IPS-NIHi11 (cell line): ENCODE measurements around the gene CALD1.
A peak's percentile ranks its signal among the peaks of the same experiment; 100 is the strongest.

Source experiments
- DNase-seq: peaks from one replicate; pipeline ENCODE4 v3.0.0; 2012; ENCODE audit warnings: mixed read lengths, low spot score

The CALD1 gene

DNA sequence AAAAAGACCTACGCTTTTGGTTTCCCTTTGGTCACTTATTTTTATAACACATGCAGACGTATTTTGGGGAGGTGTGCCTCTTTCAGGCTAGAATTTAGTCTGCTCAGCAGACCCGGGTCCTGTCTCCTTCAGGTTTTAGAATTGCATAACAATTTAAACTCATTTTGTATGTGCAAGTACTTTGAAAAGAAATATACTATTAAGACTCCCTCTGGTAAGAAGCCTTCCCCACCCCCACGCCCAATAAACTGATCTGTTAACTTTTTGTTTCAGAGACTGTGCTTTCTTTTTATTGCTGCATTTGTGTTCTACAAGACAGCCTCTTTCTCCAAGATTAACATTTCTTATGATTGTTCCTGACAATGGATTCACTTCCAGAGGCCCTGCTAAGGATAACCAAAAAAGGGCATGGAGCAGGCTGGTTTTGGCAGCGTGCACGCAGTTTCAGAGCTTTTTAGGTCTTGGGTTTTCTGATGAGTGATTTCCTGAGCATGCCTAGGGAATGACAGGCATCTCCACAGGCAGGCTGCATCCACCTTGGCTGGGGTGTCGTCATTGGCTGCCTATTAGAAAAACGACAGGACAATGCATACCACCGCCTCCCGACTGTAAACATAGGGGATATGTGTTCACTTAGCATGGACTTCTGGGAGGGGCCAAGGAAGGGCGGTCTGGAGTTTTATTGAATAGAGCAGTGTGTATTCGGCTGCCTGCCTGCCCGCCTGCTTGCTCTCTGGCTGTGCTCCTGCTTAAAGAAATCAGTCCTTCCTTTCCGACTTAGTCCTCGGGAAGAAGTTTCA is at the start of gene CALD1:
TSS of gene CALD1 (plus strand) at position 694 of the 800 bp plus-strand sequence. CDS start 88,100 bp downstream, outside the sequence.
- peak; percentile 88 for DNase-seq

- DNase-seq, result no peak
These were observed 49.5 kb upstream of the CALD1 start for GRCh38 chr7:134729895-134730294.

DNA sequence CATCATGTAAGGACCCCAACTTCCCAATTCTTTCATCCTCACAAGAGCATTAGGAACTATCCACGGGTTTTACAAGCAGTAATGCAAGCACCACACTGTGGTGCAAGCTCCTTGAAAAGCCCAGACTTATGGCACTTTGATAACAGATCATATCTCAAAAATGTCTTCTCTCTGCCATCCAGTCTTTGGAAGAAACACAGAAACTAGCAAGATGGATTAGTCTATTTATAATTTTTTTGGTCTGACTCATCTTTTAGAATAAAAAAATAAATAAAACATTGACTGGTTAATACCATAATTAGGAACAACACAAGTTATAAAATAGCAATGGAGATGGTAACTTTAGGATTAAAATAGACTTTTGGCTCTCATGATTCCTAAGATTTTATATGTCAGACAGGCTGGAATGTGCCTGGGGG is 49.0 kb upstream of the CALD1 start:
- no peak for DNase-seq

GRCh38 chr7:134731616-134732015 is 47.8 kb upstream of the CALD1 start:
- no peak for DNase-seq

DNA sequence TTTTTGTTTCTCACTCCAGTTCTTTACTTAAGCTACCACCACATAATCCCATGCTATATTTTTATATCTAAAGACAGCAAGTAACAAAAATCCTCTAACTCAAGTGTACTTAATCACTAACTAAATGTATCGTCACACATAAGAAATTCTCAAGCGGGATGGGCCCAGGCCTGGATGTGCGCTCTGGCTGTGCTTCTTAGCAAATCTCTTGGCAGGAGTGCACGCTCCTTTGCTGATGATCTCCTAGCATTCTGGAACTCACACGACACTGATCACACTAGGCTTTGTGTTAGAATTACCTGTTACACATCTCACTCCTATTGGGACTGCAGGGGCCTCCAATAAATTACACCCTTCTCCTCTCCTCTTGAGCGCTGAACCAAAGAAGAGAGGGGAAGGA is 46.7 kb upstream of the CALD1 start:
- DNase-seq, result no peak

DNA sequence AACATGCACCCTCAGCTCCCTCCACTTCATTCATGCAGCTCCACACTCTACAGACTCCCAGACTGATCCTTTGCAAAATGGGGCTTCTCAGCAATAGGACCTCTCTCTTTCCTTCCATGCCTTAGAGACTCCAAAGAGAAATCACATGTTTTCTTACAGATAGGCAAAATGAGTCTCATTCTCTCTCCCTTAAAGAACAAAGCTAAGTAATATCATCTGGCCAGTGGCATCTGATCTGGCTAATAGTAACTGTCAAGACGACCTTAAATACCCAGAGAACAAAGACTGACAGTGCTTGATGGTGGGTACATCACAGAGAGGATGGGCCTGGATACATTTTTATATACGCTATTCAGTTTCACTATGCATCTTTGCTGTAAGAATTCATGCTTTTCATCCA is 43.1 kb upstream of the CALD1 start:
- DNase-seq, result no peak

DNA sequence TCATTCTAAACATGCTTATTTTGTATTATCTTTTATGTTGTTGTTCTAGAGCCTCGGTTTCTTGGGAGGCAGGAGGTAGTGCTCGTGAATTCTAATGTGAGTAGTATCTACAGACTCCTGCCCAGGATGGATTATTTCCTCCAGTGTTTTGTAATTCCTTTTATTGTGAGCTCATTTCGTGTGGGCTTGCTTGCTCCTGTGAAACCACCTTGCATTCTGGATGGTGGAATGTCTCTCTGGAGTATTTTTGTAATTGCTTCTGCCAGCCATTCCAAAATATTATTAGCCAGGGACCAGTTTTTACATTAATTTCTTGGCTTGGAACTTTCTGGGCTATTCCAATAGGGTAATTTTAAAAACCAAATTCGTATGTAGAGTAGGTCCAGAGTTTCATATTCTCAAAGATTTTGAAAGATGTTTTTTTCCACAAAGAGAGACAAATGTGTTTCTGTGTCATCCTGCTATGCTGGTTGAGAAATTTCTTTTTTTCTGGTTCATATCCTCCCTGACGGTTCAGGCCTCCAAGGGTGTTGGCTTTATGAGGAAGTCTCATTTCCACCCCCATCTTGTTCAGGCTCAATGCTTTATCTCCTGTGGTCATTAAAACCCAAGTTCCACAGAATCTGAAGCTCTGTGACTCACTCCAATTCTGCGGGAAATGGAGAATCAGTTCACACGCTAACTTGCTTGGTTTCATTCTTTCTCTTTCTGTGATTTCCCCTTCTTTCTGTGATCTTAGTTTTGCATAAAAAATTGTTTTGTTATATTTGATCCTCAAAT is 41.7 kb upstream of the CALD1 start:
- no peak for DNase-seq

DNA sequence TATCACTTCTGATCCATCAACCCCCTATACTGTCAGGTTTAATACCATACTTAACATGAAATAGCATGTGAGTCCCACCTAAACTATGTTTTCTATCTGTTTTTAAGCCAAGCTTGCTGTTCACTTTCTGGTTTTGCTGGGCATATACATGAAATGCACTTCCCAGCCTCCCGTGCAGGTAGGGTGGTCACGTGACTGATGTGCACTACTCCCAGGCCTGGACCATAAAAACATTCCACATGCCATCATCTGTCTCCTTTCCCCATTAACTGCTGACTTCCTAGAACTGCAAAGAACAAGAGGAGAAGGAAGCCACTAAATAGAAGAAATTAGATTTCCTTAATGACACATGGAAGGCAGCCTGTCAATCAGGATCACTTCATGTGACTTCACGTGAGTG is 40.1 kb upstream of the CALD1 start:
- no peak for DNase-seq

DNA sequence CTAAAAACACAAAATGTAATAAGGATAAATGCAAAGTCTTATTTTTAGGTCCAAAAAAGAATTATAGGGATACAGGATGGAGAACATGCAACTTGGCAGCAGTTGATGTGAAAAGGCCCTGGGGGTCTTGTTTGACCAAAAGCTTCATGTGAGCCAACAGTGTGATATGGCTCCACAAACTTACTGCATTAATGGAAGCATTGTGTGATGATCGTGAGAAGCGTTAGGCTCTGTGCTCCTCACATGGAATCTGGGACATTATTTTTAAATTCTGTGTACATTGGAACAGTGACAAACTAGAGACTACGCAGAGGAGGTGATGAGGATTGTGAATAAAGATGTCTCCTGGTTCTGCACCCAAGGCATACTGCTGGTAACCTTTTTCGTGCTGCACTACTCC is 39.1 kb upstream of the CALD1 start:
- DNase-seq, result no peak

- DNase-seq, result peak; percentile 37
These were observed 37.4 kb upstream of the CALD1 start for GRCh38 chr7:134741907-134742635.

GRCh38 chr7:134742688-134743350 is 36.6 kb upstream of the CALD1 start:
- no peak for DNase-seq

DNA sequence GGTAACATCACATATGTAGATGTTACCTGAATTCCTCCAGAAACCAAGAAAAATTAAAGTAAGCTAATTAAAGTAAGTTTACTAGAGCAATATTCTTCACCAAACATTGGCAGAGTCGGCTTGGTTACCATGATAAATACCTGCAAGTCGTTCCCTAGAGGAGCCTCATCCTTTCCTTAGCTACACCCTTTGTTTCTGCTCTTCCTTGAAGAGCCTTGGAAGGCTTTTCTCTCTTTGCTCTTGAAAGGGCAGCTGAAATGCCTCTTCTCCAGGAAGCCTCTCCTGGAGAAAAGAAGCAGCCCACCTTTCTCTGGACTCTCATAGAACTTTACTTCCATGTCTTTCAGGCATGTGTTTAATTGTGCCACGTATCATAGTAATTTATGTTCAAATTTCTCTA is 34.9 kb upstream of the CALD1 start:
- DNase-seq, result peak; percentile 13

GRCh38 chr7:134747326-134747725 is 32.1 kb upstream of the CALD1 start:
- no peak for DNase-seq

- DNase-seq, result peak; percentile 77
These were observed 29.1 kb upstream of the CALD1 start for GRCh38 chr7:134750083-134751062.

- DNase-seq, result no peak
These were observed 27.3 kb upstream of the CALD1 start for GRCh38 chr7:134752006-134752760.

- no peak for DNase-seq
These were observed 23.9 kb upstream of the CALD1 start for GRCh38 chr7:134755422-134756022.

DNA sequence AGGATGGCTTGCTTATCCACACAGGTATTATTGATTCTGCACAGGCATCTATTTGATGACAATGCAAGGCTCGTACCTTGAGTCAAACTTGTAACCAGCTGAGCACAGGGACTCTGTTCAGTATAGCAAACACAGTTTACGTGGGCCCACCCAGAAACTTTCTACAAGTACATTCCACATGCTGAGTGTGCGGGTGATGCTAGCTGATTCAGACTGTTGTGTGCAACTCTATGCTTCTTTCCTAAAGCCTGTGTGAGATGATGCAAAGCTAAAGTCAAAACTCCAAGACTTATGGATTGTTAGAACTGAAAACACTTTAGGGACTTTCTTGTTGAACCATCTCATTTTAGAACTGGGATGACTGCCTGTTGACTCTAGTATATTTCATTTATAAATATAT is 21.5 kb upstream of the CALD1 start:
- no peak for DNase-seq

DNA sequence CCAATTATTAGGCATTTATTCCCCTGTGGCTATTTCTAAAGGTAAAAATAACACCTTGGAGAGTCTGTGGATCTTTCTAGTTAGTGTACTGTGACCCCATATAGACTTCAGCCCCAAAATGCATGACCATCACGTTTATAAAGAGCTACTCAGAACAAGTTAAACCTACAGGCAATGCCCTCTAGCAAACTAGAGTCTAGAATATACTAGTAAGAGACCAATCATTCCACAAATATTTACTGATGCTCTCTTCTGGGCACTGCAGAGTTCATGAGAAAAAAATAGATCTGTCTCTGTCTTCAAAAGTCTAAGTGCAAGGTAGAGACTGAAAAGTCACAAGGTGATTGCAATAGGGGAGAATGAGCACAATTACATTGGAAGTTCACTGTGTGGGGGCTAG is 20.5 kb upstream of the CALD1 start:
- DNase-seq, result no peak

DNA sequence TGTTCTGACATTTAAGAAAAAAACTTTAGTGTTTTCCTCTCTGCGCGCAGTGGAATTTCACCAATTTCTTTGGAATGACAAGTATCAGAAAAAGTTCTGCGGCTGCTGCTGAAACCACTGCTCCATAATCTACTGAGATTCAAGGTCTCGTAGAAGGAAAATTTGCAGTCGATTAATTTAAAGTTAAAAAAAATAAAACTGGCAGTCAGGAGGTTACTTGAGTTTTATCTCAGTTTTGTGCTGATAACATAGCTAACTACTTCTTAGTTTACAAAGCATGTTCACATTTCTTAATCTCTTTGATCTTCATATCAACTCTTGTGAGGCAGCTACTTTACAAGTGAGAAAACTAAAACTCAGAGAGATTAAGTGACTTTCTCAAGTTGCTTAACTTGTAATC is 18.2 kb upstream of the CALD1 start:
- DNase-seq, result no peak

GRCh38 chr7:134763960-134764359 is 15.5 kb upstream of the CALD1 start:
- DNase-seq, result no peak
